GM19023 (cell line): ENCODE measurements around the gene PROK1.

ENCODE experiments used
- ATAC-seq: cut with Tn5 transposase; IDR thresholded peaks from one replicate; pipeline ENCODE4 v1.9.1; 2021; ENCODE audit warnings: mild to moderate bottlenecking, moderate library complexity; ENCODE audit not compliant: unreplicated experiment

The PROK1 gene

GRCh38 chr1:110464340-110464739, 13.4 kb downstream of the PROK1 start:
- ATAC-seq, result no peak

GRCh38 chr1:110465038-110465813, 14.3 kb downstream of the PROK1 start:
- ATAC-seq, result no peak

GRCh38 chr1:110465814-110466380, 14.9 kb downstream of the PROK1 start:
- ATAC-seq, result no peak

- no peak for ATAC-seq
Observed at GRCh38 chr1:110466646-110467280, 15.8 kb downstream of the PROK1 start.

GRCh38 chr1:110471131-110471530, 20.2 kb downstream of the PROK1 start:
- ATAC-seq, result no peak

GRCh38 chr1:110472546-110472945, 21.6 kb downstream of the PROK1 start:
- no peak for ATAC-seq

- no peak for ATAC-seq
Observed at GRCh38 chr1:110474444-110474843, 23.5 kb downstream of the PROK1 start.

GRCh38 chr1:110475362-110476027, 24.5 kb downstream of the PROK1 start:
- ATAC-seq, result no peak

GRCh38 chr1:110476028-110476765, 25.2 kb downstream of the PROK1 start:
- ATAC-seq, result no peak

GRCh38 chr1:110477041-110477440, 26.1 kb downstream of the PROK1 start:
- no peak for ATAC-seq

GRCh38 chr1:110477445-110477957, 26.6 kb downstream of the PROK1 start:
- no peak for ATAC-seq

GRCh38 chr1:110477967-110478640, 27.2 kb downstream of the PROK1 start:
- no peak for ATAC-seq

GRCh38 chr1:110478886-110479285, 27.9 kb downstream of the PROK1 start:
- ATAC-seq, result no peak

GRCh38 chr1:110480356-110481096, 29.6 kb downstream of the PROK1 start:
- ATAC-seq, result no peak

GRCh38 chr1:110481968-110482623, 31.1 kb downstream of the PROK1 start:
- ATAC-seq, result no peak

GRCh38 chr1:110482662-110483307, 31.8 kb downstream of the PROK1 start:
- no peak for ATAC-seq

GRCh38 chr1:110483308-110483685, 32.3 kb downstream of the PROK1 start:
- ATAC-seq, result no peak

- ATAC-seq, result no peak
Observed at GRCh38 chr1:110484801-110485200, 33.9 kb downstream of the PROK1 start.
